ENCODE results near the gene UBE2F. TPM values are rescaled to one million over a fixed set of nuclear protein-coding genes. Genes with fewer than 3 reads are reported as not detected.

UBE2F gene
- total RNA-seq, 1 donor from 2014 or later: 41.2 TPM

DNA sequence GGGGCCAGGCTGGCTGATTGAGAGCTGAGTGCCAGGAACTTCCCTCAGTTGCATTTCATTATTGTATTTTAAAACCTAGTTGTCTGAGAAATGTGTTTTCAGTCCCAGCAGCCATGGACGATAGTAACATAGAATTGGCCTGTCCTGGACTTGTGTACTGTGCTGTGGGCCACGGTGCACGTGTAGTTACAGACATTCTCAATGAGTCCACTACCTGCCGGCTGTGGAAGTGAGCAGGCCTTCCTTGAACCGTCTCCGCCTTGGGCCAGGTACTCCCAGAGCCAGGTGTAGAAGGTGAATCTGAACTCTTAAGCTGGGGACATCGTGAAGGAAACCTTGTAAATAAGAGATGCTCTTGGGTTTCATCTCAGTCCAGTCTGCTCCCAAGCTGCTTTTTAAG lies 47.0 kb downstream of the UBE2F start:
- ATAC-seq (ENCODE audit: low read depth): no peak
- H3K36me3 Mint-ChIP-seq (ENCODE audit: low read depth): peaks cover 35% of the 10 kb centered on the region
- H3K9me3 Mint-ChIP-seq: no peaks in the 10 kb centered on the region
- ChIA-PET POLR2A (no interaction called here), CTCF (interaction anchor here (1.0 kb wide), 1 partner anchor 202 kb away, joined by 3 read pairs; no protein-coding TSS in a partner anchor)
- DNase-seq: no peak
- peaks cover 10% of the 10 kb centered on the region for H3K4me1 Mint-ChIP-seq
- H3K27ac Mint-ChIP-seq: no peak overlapping the region
- no peak overlapping the region for H3K4me3 Mint-ChIP-seq
- no peaks in the 10 kb centered on the region for H3K27me3 Mint-ChIP-seq
- intact Hi-C loops (cut with micrococcal nuclease): no loop called here
- TF ChIP-seq, protein P1, sequence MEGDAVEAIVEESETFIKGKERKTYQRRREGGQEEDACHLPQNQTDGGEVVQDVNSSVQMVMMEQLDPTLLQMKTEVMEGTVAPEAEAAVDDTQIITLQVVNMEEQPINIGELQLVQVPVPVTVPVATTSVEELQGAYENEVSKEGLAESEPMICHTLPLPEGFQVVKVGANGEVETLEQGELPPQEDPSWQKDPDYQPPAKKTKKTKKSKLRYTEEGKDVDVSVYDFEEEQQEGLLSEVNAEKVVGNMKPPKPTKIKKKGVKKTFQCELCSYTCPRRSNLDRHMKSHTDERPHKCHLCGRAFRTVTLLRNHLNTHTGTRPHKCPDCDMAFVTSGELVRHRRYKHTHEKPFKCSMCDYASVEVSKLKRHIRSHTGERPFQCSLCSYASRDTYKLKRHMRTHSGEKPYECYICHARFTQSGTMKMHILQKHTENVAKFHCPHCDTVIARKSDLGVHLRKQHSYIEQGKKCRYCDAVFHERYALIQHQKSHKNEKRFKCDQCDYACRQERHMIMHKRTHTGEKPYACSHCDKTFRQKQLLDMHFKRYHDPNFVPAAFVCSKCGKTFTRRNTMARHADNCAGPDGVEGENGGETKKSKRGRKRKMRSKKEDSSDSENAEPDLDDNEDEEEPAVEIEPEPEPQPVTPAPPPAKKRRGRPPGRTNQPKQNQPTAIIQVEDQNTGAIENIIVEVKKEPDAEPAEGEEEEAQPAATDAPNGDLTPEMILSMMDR (IDR thresholded peaks at IDR 0.05): no peak

DNA sequence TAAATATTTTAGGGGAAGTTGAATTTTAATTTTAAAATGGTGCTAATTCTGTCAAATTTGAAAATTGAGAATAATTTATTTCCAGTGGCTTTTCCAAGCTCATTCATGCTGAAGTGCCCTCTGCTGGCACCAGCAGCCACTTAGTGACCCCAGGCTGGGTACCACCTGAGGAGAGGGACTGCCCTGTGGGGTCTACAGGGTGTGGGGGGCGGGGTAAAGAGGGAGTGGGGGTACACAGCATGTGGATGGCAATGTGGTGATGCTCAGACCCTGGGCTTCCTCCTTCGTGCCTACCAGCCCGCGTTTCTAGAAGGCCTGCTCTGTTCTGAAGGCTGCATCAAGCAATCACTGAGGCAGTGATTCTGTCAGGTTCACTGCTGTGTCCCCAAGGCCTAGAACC lies 48.9 kb downstream of the UBE2F start:
- TF ChIP-seq, protein P1 (IDR thresholded peaks at IDR 0.05): no peak
- H3K4me1 Mint-ChIP-seq: peaks cover 7% of the 10 kb centered on the region
- ChIA-PET CTCF (interaction anchor here (0.9 to 1.2 kb wide), 2 partner anchors 92 to 157 kb away, joined by 3 to 5 read pairs; no protein-coding TSS in a partner anchor), POLR2A (no interaction called here)
- H3K4me3 Mint-ChIP-seq: no peak overlapping the region
- DNase-seq (no peak), ATAC-seq (ENCODE audit: low read depth) (no peak)
- intact Hi-C loops (cut with micrococcal nuclease): loop anchor here (1.0 to 2.0 kb wide), 2 partner anchors 157 to 248 kb away; partner anchors contain the start of gene RAMP1
- H3K36me3 Mint-ChIP-seq (ENCODE audit: low read depth): peaks cover 44% of the 10 kb centered on the region
- H3K27ac Mint-ChIP-seq: no peak overlapping the region
- no peaks in the 10 kb centered on the region for H3K9me3 Mint-ChIP-seq
- no peaks in the 10 kb centered on the region for H3K27me3 Mint-ChIP-seq

DNA sequence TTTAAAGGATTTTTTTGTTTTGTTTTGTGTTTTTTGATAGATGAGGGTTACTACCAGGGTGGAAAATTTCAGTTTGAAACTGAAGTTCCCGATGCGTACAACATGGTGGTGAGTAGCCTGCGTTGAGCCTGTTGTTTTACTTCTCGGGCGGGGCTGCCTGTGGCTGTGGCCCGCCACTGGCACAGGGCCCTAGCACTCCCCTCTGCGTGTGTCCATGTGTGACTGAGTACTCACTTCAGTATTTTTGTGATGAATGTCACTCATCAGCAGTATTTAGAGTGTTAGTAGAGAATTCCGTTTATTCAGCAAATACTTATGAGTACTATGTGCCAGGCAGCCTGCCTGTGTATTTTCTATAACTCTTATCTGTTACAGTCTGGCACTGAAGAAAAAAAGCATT lies 49.7 kb downstream of the UBE2F start:
- Mint-ChIP-seq H3K9me3 (no peaks in the 10 kb centered on the region), H3K27me3 (no peaks in the 10 kb centered on the region), H3K4me3 (no peak overlapping the region), H3K4me1 (peaks cover 7% of the 10 kb centered on the region), H3K27ac (no peak overlapping the region), H3K36me3 (ENCODE audit: low read depth) (peaks cover 47% of the 10 kb centered on the region)
- ChIA-PET CTCF (no interaction called here), POLR2A (no interaction called here)
- TF ChIP-seq, protein P1 (IDR thresholded peaks at IDR 0.05): no peak
- ATAC-seq (ENCODE audit: low read depth) (peak; percentile 84), DNase-seq (no peak)
- intact Hi-C loops (cut with micrococcal nuclease): loop anchor here (2.0 kb wide), 1 partner anchor 158 kb away; the partner anchor contains the start of gene RAMP1

DNA sequence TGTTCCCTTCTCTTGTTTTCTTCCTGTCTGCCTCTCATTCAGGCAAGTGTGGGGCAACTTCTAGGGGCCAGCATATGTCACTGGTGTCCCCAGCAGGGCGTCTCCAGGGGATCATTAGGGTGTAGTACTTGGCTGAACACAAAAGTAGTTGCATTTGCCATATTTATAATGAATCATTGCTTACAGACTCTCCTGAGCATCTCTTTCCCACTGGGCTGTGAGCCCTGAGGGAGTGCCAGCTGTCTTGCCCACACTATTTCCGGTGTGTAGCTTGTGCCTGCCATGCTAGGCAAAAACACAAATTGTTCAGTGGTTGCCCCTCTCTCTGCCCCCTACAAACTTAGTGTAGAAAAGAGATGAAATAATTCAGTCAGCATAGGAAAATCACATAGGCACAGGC lies 53.1 kb downstream of the UBE2F start:
- CTCF ChIA-PET: no interaction called here
- TF ChIP-seq, protein P1 (IDR thresholded peaks at IDR 0.05): no peak
- no peaks in the 10 kb centered on the region for H3K9me3 Mint-ChIP-seq
- no peaks in the 10 kb centered on the region for H3K27me3 Mint-ChIP-seq
- intact Hi-C loops (cut with micrococcal nuclease): no loop called here
- no peak for DNase-seq
- no peak for ATAC-seq (ENCODE audit: low read depth)
- peaks cover 39% of the 10 kb centered on the region for H3K36me3 Mint-ChIP-seq (ENCODE audit: low read depth)
- no peak overlapping the region for H3K4me3 Mint-ChIP-seq
- H3K27ac Mint-ChIP-seq: no peak overlapping the region
- H3K4me1 Mint-ChIP-seq: peaks cover 7% of the 10 kb centered on the region
- POLR2A ChIA-PET: no interaction called here

DNA sequence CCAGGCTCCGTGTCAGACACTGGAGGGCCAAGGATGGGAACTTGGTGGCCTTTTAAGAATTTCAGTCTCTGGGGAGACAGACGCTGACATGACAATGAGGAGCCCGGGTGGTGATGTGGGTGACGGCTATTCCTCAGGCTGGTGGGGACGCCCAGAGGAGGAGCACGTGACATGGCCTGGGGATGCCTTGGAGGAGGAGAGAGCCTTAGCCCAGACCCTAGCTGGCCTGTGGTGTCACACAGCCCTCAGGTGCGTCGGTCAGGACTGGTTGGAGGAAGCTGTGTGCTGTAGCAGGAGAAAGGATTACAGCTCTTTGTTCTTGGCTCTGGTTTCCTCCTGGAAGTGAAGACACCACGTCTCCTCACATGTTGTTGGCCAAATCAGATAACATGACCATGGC lies 54.0 kb downstream of the UBE2F start:
- Mint-ChIP-seq H3K4me1 (peaks cover 6% of the 10 kb centered on the region), H3K36me3 (ENCODE audit: low read depth) (peaks cover 48% of the 10 kb centered on the region), H3K9me3 (no peaks in the 10 kb centered on the region), H3K27ac (no peak overlapping the region), H3K27me3 (no peaks in the 10 kb centered on the region), H3K4me3 (no peak overlapping the region)
- intact Hi-C loops (cut with micrococcal nuclease): no loop called here
- no peak for ATAC-seq (ENCODE audit: low read depth)
- TF ChIP-seq, protein P1 (IDR thresholded peaks at IDR 0.05): no peak
- ChIA-PET POLR2A (no interaction called here), CTCF (no interaction called here)
- no peak for DNase-seq
